Dendritic cell treated with granulocyte-macrophage colony-stimulating factor and Interleukin-4, amounts not matched to agents 40 ng/mL and 50 ng/mL, for 4 days (primary cell): ENCODE data around the gene C20orf173.
"Not testable (repeated sequence)": the region's sequence is repeated elsewhere in the genome, so short reads cannot be mapped to it uniquely, and the experiment has no call there.

ENCODE experiments used
- H3K27ac Mint-ChIP-seq: one replicate; pipeline ENCODE4 v1.8.0; 2022; ENCODE audit warnings: mild to moderate bottlenecking, mixed read lengths
- H3K27me3 Mint-ChIP-seq: one replicate; pipeline ENCODE4 v1.8.0; 2022; ENCODE audit warnings: mild to moderate bottlenecking, mixed read lengths
- H3K36me3 Mint-ChIP-seq: one replicate; pipeline ENCODE4 v1.8.0; 2022; ENCODE audit warnings: low read depth, mixed read lengths
- H3K4me1 Mint-ChIP-seq: one replicate; pipeline ENCODE4 v1.8.0; 2022; ENCODE audit warnings: low read depth, mixed read lengths
- H3K4me3 Mint-ChIP-seq: one replicate; pipeline ENCODE4 v1.8.0; 2022; ENCODE audit warnings: mild to moderate bottlenecking, moderate library complexity, mixed read lengths
- H3K9me3 Mint-ChIP-seq: one replicate; pipeline ENCODE4 v1.8.0; 2022; ENCODE audit warnings: mixed read lengths
- intact Hi-C: fragments of 100-400 bp; cut with micrococcal nuclease; formaldehyde crosslinking; loops from one replicate; pipeline ENCODE4 v1.15.0; 2022

Gene C20orf173

DNA sequence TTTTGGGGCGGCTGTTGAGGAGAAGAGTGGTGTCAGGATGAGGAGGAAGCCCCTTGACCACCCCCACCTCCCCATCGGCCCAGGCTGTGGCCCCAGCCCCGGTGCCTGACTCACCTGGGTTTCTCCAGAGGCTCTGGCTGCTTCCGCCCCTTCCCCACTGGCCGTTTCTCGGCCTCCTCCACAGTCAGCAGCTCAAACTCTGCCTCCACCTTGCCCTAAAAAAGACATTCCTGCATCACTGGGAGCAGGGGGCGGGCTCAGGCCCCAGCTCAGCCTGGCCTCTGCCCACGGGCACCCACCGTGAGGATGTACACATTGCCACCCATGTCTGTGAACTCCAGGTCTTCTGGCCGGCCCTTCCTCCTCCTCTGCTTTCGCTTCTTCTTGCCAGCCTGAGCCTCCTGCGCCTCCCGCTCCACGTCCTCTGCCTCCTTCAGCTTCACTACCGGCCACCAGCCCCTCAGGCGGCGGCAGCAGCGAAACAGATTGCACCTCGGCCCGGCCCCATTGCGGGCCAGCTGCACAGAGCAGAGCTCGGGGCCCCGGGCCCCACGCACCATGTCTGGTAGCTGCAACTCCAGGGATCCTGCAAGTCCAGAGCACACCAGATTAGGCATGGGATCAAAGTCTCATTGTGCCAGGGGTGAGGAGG, 29.7 kb upstream of the C20orf173 start:
- intact Hi-C loops, result no loop called here
- Mint-ChIP-seq H3K4me3 (no peak overlapping the region), H3K27ac (no peak overlapping the region), H3K4me1 (no peaks in the 10 kb centered on the region), H3K9me3 (no peaks in the 10 kb centered on the region), H3K27me3 (no peaks in the 10 kb centered on the region), H3K36me3 (no peaks in the 10 kb centered on the region)

- intact Hi-C loops, result no loop called here
- Mint-ChIP-seq H3K27ac (no peak overlapping the region), H3K27me3 (no peaks in the 10 kb centered on the region), H3K9me3 (no peaks in the 10 kb centered on the region), H3K4me3 (no peak overlapping the region), H3K4me1 (no peaks in the 10 kb centered on the region), H3K36me3 (no peaks in the 10 kb centered on the region)
Measured at GRCh38 chr20:35558451-35558850, 29.0 kb upstream of the C20orf173 start.

- Mint-ChIP-seq H3K4me3 (no peak overlapping the region), H3K36me3 (no peaks in the 10 kb centered on the region), H3K9me3 (no peaks in the 10 kb centered on the region), H3K4me1 (no peaks in the 10 kb centered on the region), H3K27ac (no peak overlapping the region), H3K27me3 (no peaks in the 10 kb centered on the region)
- intact Hi-C loops, result no loop called here
Measured at GRCh38 chr20:35556871-35557270, 27.4 kb upstream of the C20orf173 start.

GRCh38 chr20:35555951-35556645, 26.6 kb upstream of the C20orf173 start:
- Mint-ChIP-seq H3K9me3 (no peaks in the 10 kb centered on the region), H3K36me3 (no peaks in the 10 kb centered on the region), H3K4me3 (no peak overlapping the region), H3K27ac (no peak overlapping the region), H3K4me1 (no peaks in the 10 kb centered on the region), H3K27me3 (no peaks in the 10 kb centered on the region)
- intact Hi-C loops, result no loop called here

DNA sequence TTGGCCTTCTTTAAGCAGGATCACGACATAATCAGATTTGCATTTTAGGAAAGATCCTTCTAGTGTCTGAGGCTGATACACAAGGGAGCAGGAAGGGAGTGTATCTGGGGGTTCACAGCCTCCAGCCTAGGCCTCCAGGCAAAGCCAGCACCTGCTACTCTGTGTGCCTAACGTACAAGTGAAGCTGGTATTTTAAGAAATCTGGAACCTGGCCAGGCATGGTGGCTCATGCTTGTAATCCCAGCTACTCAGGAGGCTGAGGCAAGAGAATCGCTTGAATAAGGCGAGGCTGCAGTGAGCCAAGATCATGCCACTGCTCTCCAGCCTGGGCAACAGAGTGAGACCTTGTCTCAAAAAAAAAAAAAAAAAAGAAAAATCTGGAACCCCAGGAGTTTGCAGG, 26.0 kb upstream of the C20orf173 start:
- H3K4me3 Mint-ChIP-seq, intact Hi-C loops, H3K36me3 Mint-ChIP-seq, H3K27me3 Mint-ChIP-seq, H3K4me1 Mint-ChIP-seq, H3K9me3 Mint-ChIP-seq, H3K27ac Mint-ChIP-seq: not testable (repeated sequence)

DNA sequence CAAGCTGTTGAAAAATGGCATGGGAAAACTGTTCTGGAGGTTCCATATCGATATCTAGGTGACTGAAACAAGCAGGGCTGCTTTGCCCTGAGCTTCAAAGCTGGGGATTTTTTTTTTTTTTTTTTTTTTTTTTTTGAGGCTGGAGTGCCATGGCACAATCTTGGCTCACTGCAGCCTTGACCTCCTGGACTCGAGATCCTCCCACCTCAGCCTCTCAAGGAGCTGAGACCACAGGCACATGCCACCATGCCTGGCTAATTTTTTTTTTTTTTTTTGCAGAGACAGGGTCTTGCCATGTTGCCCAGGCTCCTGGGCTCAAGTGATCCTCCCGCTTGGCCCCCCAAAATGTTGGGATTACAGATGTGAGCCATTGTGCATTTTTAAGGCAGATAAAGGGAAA, 23.5 kb upstream of the C20orf173 start:
- H3K36me3 Mint-ChIP-seq, result peaks cover 9% of the 10 kb centered on the region
- no peak overlapping the region for H3K4me3 Mint-ChIP-seq
- H3K27ac Mint-ChIP-seq, result no peak overlapping the region
- no peaks in the 10 kb centered on the region for H3K4me1 Mint-ChIP-seq
- H3K27me3 Mint-ChIP-seq, result no peaks in the 10 kb centered on the region
- intact Hi-C loops, result no loop called here
- no peaks in the 10 kb centered on the region for H3K9me3 Mint-ChIP-seq

DNA sequence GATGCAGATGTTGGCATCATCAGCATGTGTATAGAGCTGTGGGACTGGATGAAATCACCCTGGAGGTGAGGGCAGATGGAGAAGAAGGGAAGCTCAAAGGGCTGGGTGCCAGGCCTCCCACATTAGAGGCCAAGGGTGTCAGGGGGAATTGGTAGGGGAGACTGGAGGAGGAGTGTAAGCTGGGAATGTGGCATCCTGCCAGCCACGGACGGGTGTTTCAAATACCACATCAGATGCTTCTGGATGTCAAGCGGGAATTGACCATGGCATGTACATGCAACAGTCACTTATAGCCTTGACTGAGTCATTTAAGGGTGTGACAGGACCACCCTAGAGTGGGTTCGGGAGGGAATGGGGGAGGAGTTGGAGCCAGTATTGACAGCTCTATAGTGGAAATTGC, 22.1 kb upstream of the C20orf173 start:
- H3K27ac Mint-ChIP-seq, result no peak overlapping the region
- no peak overlapping the region for H3K4me3 Mint-ChIP-seq
- peaks cover 9% of the 10 kb centered on the region for H3K36me3 Mint-ChIP-seq
- H3K4me1 Mint-ChIP-seq, result no peaks in the 10 kb centered on the region
- intact Hi-C loops, result no loop called here
- H3K27me3 Mint-ChIP-seq, result no peaks in the 10 kb centered on the region
- H3K9me3 Mint-ChIP-seq, result no peaks in the 10 kb centered on the region

- intact Hi-C loops, result no loop called here
- Mint-ChIP-seq H3K4me1 (peaks cover 5% of the 10 kb centered on the region), H3K4me3 (no peak overlapping the region), H3K36me3 (peaks cover 24% of the 10 kb centered on the region), H3K9me3 (no peaks in the 10 kb centered on the region), H3K27ac (no peak overlapping the region), H3K27me3 (no peaks in the 10 kb centered on the region)
Measured at GRCh38 chr20:35547329-35547728, 17.9 kb upstream of the C20orf173 start.

DNA sequence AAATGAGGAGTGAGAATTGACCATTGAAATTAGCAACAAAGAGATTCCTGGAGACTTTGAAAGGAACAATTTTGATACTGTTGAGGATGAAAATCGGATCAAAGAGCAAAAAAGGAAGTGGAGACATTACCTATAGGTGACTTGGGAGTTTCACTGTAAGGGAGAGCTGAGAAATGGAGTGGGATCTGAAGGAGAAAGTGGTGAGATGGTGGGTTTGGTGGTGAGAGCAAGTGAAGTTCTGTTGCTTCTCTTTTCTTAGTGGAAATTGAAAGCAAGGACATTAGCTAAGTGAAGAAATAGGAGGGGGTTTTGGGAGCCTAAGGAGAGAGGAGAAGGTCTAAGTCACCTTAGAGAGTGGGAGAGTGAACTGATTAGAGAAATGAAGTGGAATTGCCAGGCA, 16.7 kb upstream of the C20orf173 start:
- intact Hi-C loops, result no loop called here
- Mint-ChIP-seq H3K27ac (no peak overlapping the region), H3K4me3 (no peak overlapping the region), H3K4me1 (peaks cover 5% of the 10 kb centered on the region), H3K36me3 (peaks cover 30% of the 10 kb centered on the region), H3K27me3 (no peaks in the 10 kb centered on the region), H3K9me3 (no peaks in the 10 kb centered on the region)

DNA sequence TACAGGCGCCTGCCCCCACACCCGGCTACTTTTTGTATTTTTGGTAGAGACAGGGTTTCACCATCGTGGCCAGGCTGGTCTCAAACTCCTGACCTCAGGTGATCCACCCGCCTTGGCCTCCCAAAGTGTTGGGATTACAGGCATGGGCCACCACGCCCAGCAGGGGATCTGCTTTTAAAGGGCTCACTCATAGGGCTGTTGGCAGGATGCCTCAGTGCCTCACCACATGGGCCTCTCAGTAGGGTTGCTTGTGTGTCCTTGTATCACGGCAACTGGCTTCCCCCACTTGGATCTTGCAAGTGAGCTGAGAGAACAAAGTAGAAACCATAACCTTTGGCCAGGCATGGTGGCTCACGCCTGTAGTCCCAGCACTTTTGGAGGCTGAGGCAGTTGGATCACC, 15.5 kb upstream of the C20orf173 start:
- H3K4me1 Mint-ChIP-seq, H3K9me3 Mint-ChIP-seq, H3K27ac Mint-ChIP-seq, intact Hi-C loops, H3K27me3 Mint-ChIP-seq, H3K4me3 Mint-ChIP-seq: not testable (repeated sequence)
- peaks cover 30% of the 10 kb centered on the region for H3K36me3 Mint-ChIP-seq

GRCh38 chr20:35544436-35544835, 15.0 kb upstream of the C20orf173 start:
- no peaks in the 10 kb centered on the region for H3K27me3 Mint-ChIP-seq
- H3K4me1 Mint-ChIP-seq, result peaks cover 5% of the 10 kb centered on the region
- H3K4me3 Mint-ChIP-seq, result no peak overlapping the region
- peaks cover 30% of the 10 kb centered on the region for H3K36me3 Mint-ChIP-seq
- no peaks in the 10 kb centered on the region for H3K9me3 Mint-ChIP-seq
- intact Hi-C loops, result no loop called here
- no peak overlapping the region for H3K27ac Mint-ChIP-seq

DNA sequence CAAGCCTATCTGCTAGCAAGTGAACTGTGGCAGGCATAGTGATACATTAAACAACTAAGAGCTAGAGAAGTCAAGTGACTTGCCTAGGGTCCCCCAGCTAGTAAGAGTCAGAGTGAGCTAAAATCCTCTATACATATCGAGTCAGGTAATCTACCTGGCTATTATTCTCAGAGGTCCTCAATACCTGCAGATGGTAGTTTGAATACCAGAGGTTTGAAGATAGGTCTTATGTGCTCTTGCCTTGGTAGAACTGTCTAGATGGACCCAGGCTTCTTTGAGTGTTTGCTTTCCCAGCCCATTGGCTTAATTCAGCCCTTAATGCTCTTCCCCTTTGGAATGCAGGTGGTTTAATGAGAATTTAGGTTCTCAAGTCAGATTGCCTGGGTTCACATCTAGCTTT, 13.5 kb upstream of the C20orf173 start:
- peak overlapping the region; percentile 91 for H3K4me3 Mint-ChIP-seq
- H3K27ac Mint-ChIP-seq, result no peak overlapping the region
- peaks cover 5% of the 10 kb centered on the region for H3K4me1 Mint-ChIP-seq
- intact Hi-C loops, result loop anchor here (1.0 kb wide), 1 partner anchor 73 kb away; no protein-coding TSS in a partner anchor
- peaks cover 22% of the 10 kb centered on the region for H3K36me3 Mint-ChIP-seq
- no peaks in the 10 kb centered on the region for H3K9me3 Mint-ChIP-seq
- no peaks in the 10 kb centered on the region for H3K27me3 Mint-ChIP-seq

- Mint-ChIP-seq H3K4me3 (peak within 1 kb of the TSS; percentile 91), H3K9me3 (no peaks in the 10 kb centered on the region), H3K27ac (peak within 1 kb of the TSS; percentile 86)
Measured at GRCh38 chr20:35541783-35542662, 12.6 kb upstream of the C20orf173 start, which contains the start of gene ERGIC3. TSS of gene ERGIC3 (plus strand) at chr20:35542078. CDS start at chr20:35542098, 20 bp downstream.

More at GRCh38 chr20:35541783-35542662, 12.6 kb upstream of the C20orf173 start, which contains the start of gene ERGIC3:
- Mint-ChIP-seq H3K36me3 (peaks cover 22% of the 10 kb centered on the region), H3K27me3 (no peaks in the 10 kb centered on the region), H3K4me1 (peaks cover 5% of the 10 kb centered on the region)
- intact Hi-C loops, result loop anchor here (1.0 to 2.0 kb wide), 2 partner anchors 74 to 87 kb away; partner anchors contain the start of gene CEP250
